Measurements from ENCODE around the gene TFB1M. TPM values are rescaled to one million over a fixed set of nuclear protein-coding genes. Genes with fewer than 3 reads are reported as not detected.
A peak's percentile ranks its signal among the peaks of the same experiment; 100 is the strongest.

The TFB1M gene
- total RNA-seq, 2 experiments from 2014 or later: 7.2 to 9.2 TPM

- CTCF ChIA-PET: no interaction called here
- TF ChIP-seq CTCF (IDR thresholded peaks at IDR 0.05): no peak
- DNase-seq (no peak), ATAC-seq (ENCODE audit: poor library complexity) (no peak)
- Mint-ChIP-seq H3K4me3 (no peak overlapping the region), H3K4me1 (ENCODE audit: low read depth) (peaks cover 6% of the 10 kb centered on the region), H3K27me3 (no peaks in the 10 kb centered on the region), H3K36me3 (ENCODE audit: low read depth) (no peaks in the 10 kb centered on the region), H3K27ac (no peak overlapping the region), H3K9me3 (no peaks in the 10 kb centered on the region)
- Histone ChIP-seq H3K4me1 (ENCODE audit: insufficient read depth, low read length) (peaks cover 13% of the 10 kb centered on the region), H3K9me3 (ENCODE audit: control insufficient read depth in 1 of 2, insufficient read depth in 1 of 2, low read length in 2 of 2) (peaks cover 0 to 3% of the 10 kb centered on the region in 2 experiments), H3K27ac (ENCODE audit: low read depth in 1 of 2, low read length in 2 of 2) (no peak overlapping the region), H3K27me3 (ENCODE audit: control insufficient read depth in 1 of 2, insufficient read depth in 2 of 2, low read length in 2 of 2) (no peaks in the 10 kb centered on the region), H3K4me3 (ENCODE audit: low read length) (no peak overlapping the region), H3K36me3 (ENCODE audit: insufficient read depth, low read length) (no peaks in the 10 kb centered on the region)
- intact Hi-C loops (cut with DNase I, micrococcal nuclease): no loop called here
- POLR2A ChIA-PET: no interaction called here
Measured at GRCh38 chr6:155224618-155225017, 89.7 kb downstream of the TFB1M start.

GRCh38 chr6:155223646-155224451, 90.4 kb downstream of the TFB1M start:
- Mint-ChIP-seq H3K27ac (peak overlapping the region; percentile 40), H3K9me3 (no peaks in the 10 kb centered on the region), H3K4me1 (ENCODE audit: low read depth) (peaks cover 6% of the 10 kb centered on the region), H3K4me3 (no peak overlapping the region), H3K36me3 (ENCODE audit: low read depth) (no peaks in the 10 kb centered on the region), H3K27me3 (no peaks in the 10 kb centered on the region)
- Histone ChIP-seq H3K4me3 (ENCODE audit: low read length) (no peak overlapping the region), H3K27ac (ENCODE audit: low read depth in 1 of 2, low read length in 2 of 2) (peak overlapping the region in 1 of 2 donors; percentile 22), H3K36me3 (ENCODE audit: insufficient read depth, low read length) (no peaks in the 10 kb centered on the region), H3K27me3 (ENCODE audit: control insufficient read depth in 1 of 2, insufficient read depth in 2 of 2, low read length in 2 of 2) (no peaks in the 10 kb centered on the region), H3K4me1 (ENCODE audit: insufficient read depth, low read length) (peaks cover 13% of the 10 kb centered on the region), H3K9me3 (ENCODE audit: control insufficient read depth in 1 of 2, insufficient read depth in 1 of 2, low read length in 2 of 2) (peaks cover 0 to 3% of the 10 kb centered on the region in 2 experiments)
- peak; percentile 71 for ATAC-seq (ENCODE audit: poor library complexity)
- CTCF ChIA-PET: no interaction called here
- intact Hi-C loops (cut with DNase I, micrococcal nuclease): no loop called here
- DNase-seq: peak in 4 of 14 experiments; percentile 28 to 66 (median 61)
- POLR2A ChIA-PET: no interaction called here
- no peak for TF ChIP-seq CTCF (IDR thresholded peaks at IDR 0.05)

- Mint-ChIP-seq H3K27ac (no peak overlapping the region), H3K27me3 (no peaks in the 10 kb centered on the region), H3K36me3 (ENCODE audit: low read depth) (no peaks in the 10 kb centered on the region), H3K4me1 (ENCODE audit: low read depth) (peaks cover 6% of the 10 kb centered on the region), H3K4me3 (no peak overlapping the region), H3K9me3 (no peaks in the 10 kb centered on the region)
- H3K9me3 ChIP-seq (ENCODE audit: control insufficient read depth in 1 of 2, insufficient read depth in 1 of 2, low read length in 2 of 2): no peaks in the 10 kb centered on the region
- no peak for TF ChIP-seq CTCF (IDR thresholded peaks at IDR 0.05)
- H3K27ac ChIP-seq (ENCODE audit: low read depth in 1 of 2, low read length in 2 of 2): no peak overlapping the region
- H3K4me1 ChIP-seq (ENCODE audit: insufficient read depth, low read length): peaks cover 13% of the 10 kb centered on the region
- H3K36me3 ChIP-seq (ENCODE audit: insufficient read depth, low read length): no peaks in the 10 kb centered on the region
- intact Hi-C loops (cut with DNase I, micrococcal nuclease): no loop called here
- POLR2A ChIA-PET: no interaction called here
- ATAC-seq (ENCODE audit: poor library complexity) (no peak), DNase-seq (no peak)
- CTCF ChIA-PET: no interaction called here
- no peak overlapping the region for H3K4me3 ChIP-seq (ENCODE audit: low read length)
- H3K27me3 ChIP-seq (ENCODE audit: control insufficient read depth in 1 of 2, insufficient read depth in 2 of 2, low read length in 2 of 2): no peaks in the 10 kb centered on the region
Measured at GRCh38 chr6:155222506-155222905, 91.8 kb downstream of the TFB1M start.

All from CD4-positive, alpha-beta T cell (primary cell).